Endodermal cell (in vitro differentiated cells): ENCODE measurements around the gene PTGER3. TPM values are rescaled to one million over a fixed set of nuclear protein-coding genes. Genes with fewer than 3 reads are reported as not detected.

ENCODE experiments used
- DNase-seq: peaks from one replicate; pipeline ENCODE4 v3.0.0-alpha.2; 2017
- H3K27ac ChIP-seq: 2 replicates; pipeline ENCODE4 v1.5.1; 2013; ENCODE audit warnings: mild to moderate bottlenecking, low read depth, low read length, moderate library complexity
- H3K27me3 ChIP-seq: 2 replicates; pipeline ENCODE4 v1.6.1; 2013; ENCODE audit warnings: mild to moderate bottlenecking, low read length, moderate library complexity; ENCODE audit not compliant: insufficient read depth, control insufficient read depth, poor library complexity, severe bottlenecking
- H3K36me3 ChIP-seq: 2 replicates; pipeline ENCODE4 v1.7.0; 2013; ENCODE audit warnings: mild to moderate bottlenecking, low read length, moderate library complexity; ENCODE audit not compliant: control insufficient read depth, insufficient read depth
- H3K4me1 ChIP-seq: one replicate; pipeline ENCODE4 v1.7.0; 2013; ENCODE audit warnings: low read length; ENCODE audit not compliant: control insufficient read depth, insufficient read depth
- H3K4me3 ChIP-seq: 2 replicates; pipeline ENCODE4 v1.5.1; 2013; ENCODE audit warnings: mild to moderate bottlenecking, low read length, moderate library complexity
- H3K9ac ChIP-seq: 2 replicates; pipeline ENCODE4 v1.6.1; 2013; ENCODE audit warnings: mild to moderate bottlenecking, low read length, moderate library complexity; ENCODE audit not compliant: poor library complexity, severe bottlenecking; ENCODE audit errors: extremely low read depth
- H3K9me3 ChIP-seq: 2 replicates; pipeline ENCODE4 v1.6.1; 2013; ENCODE audit warnings: mild to moderate bottlenecking, low read length, moderate library complexity; ENCODE audit not compliant: control insufficient read depth
- H3K27ac Mint-ChIP-seq: 2 replicates; pipeline ENCODE4 v1.8.0; 2020; ENCODE audit warnings: mixed read lengths
- H3K27me3 Mint-ChIP-seq: 2 replicates; pipeline ENCODE4 v1.8.0; 2021; ENCODE audit warnings: mild to moderate bottlenecking, mixed read lengths; ENCODE audit not compliant: insufficient read depth
- H3K36me3 Mint-ChIP-seq: 2 replicates; pipeline ENCODE4 v1.8.0; 2020; ENCODE audit warnings: low read depth, mixed read lengths
- H3K4me1 Mint-ChIP-seq: 2 replicates; pipeline ENCODE4 v1.8.0; 2020; ENCODE audit warnings: mixed read lengths
- H3K4me3 Mint-ChIP-seq: 2 replicates; pipeline ENCODE4 v1.8.0; 2020; ENCODE audit warnings: mild to moderate bottlenecking, moderate library complexity, mixed read lengths
- H3K9me3 Mint-ChIP-seq: 2 replicates; pipeline ENCODE4 v1.8.0; 2020; ENCODE audit warnings: mild to moderate bottlenecking, mixed read lengths
- CTCF ChIP-seq: fragments of 200-600 bp; sonication (generic); conservative IDR thresholded peaks from 2 replicates; pipeline ENCODE4 v1.5.0; 2021; ENCODE audit warnings: antibody characterized with exemption, mild to moderate bottlenecking
- WGBS, 2 experiments: methylation state at CpG; one replicate each; pipeline versions ENCODE4 v1.1.5 to v1.1.7; 2013; ENCODE audit warnings: missing lambda C conversion rate in 2 of 2, mixed read lengths in 1 of 2; ENCODE audit not compliant: insufficient coverage in 1 of 2, insufficient read length in 1 of 2; 5-methylcytosine and 5-hydroxymethylcytosine counted together
- total RNA-seq, 2 donors: library from RNA; stranded (reverse); fragmentation: NEBNext Ultra II Directional in 1 of 2; extraction: Animal tissue kit (Norgen Biotek cat#: 25700) in 1 of 2; gene quantifications; 2 replicates in 1 of 2; 3 replicates in 1 of 2; pipeline ENCODE4 v1.2.1, GENCODE V29; 2021

Gene PTGER3
- total RNA-seq, 2 donors from 2014 or later = 0.13 to 0.18 TPM

GRCh38 chr1:71068325-71069240, 21.0 kb upstream of the PTGER3 start:
- 87 to 92% methylated on average over 2 to 3 of the region's 6 CpGs for WGBS, 2 experiments
- no peak for TF ChIP-seq CTCF
- H3K27me3 ChIP-seq = no peaks in the 10 kb centered on the region
- H3K4me3 ChIP-seq = no peak overlapping the region
- H3K36me3 ChIP-seq = peaks cover 96% of the 10 kb centered on the region
- no peaks in the 10 kb centered on the region for H3K4me1 ChIP-seq
- H3K27me3 Mint-ChIP-seq = no peaks in the 10 kb centered on the region
- no peak overlapping the region for H3K27ac Mint-ChIP-seq
- no peak overlapping the region for H3K27ac ChIP-seq
- no peak overlapping the region for H3K9ac ChIP-seq
- no peak for DNase-seq
- H3K9me3 Mint-ChIP-seq = no peaks in the 10 kb centered on the region
- H3K4me1 Mint-ChIP-seq = no peaks in the 10 kb centered on the region
- peaks cover 65% of the 10 kb centered on the region for H3K36me3 Mint-ChIP-seq
- no peak overlapping the region for H3K4me3 Mint-ChIP-seq
- H3K9me3 ChIP-seq = no peaks in the 10 kb centered on the region

GRCh38 chr1:71054791-71055190, 7.2 kb upstream of the PTGER3 start:
- WGBS, 2 experiments = 93% methylated on average over 5 of the region's 6 CpGs; no CpG with 5 or more reads in 1 of the 2 experiments
- DNase-seq = no peak
- Histone ChIP-seq H3K9ac (no peak overlapping the region), H3K27ac (no peak overlapping the region), H3K9me3 (no peaks in the 10 kb centered on the region), H3K36me3 (peaks cover 31% of the 10 kb centered on the region), H3K4me1 (no peaks in the 10 kb centered on the region), H3K27me3 (no peaks in the 10 kb centered on the region), H3K4me3 (no peak overlapping the region)
- no peak for TF ChIP-seq CTCF
- H3K4me1 Mint-ChIP-seq = no peaks in the 10 kb centered on the region
- H3K4me3 Mint-ChIP-seq = no peak overlapping the region
- no peaks in the 10 kb centered on the region for H3K9me3 Mint-ChIP-seq
- no peak overlapping the region for H3K27ac Mint-ChIP-seq
- H3K27me3 Mint-ChIP-seq = peaks cover 14% of the 10 kb centered on the region
- peaks cover 8% of the 10 kb centered on the region for H3K36me3 Mint-ChIP-seq

- H3K27me3 Mint-ChIP-seq = peaks cover 18% of the 10 kb centered on the region
- no peaks in the 10 kb centered on the region for H3K4me1 ChIP-seq
- no peaks in the 10 kb centered on the region for H3K9me3 Mint-ChIP-seq
- H3K27me3 ChIP-seq = peaks cover 2% of the 10 kb centered on the region
- no peak overlapping the region for H3K27ac Mint-ChIP-seq
- peaks cover 27% of the 10 kb centered on the region for H3K36me3 ChIP-seq
- no peaks in the 10 kb centered on the region for H3K9me3 ChIP-seq
- peaks cover 5% of the 10 kb centered on the region for H3K36me3 Mint-ChIP-seq
- no peaks in the 10 kb centered on the region for H3K4me1 Mint-ChIP-seq
- H3K4me3 ChIP-seq = no peak overlapping the region
- DNase-seq = peak; percentile 61
- H3K4me3 Mint-ChIP-seq = no peak overlapping the region
- TF ChIP-seq CTCF = no peak
- H3K9ac ChIP-seq = no peak overlapping the region
- no peak overlapping the region for H3K27ac ChIP-seq
- WGBS, 2 experiments = 92 to 95% methylated on average over 13 to 15 of the region's 15 CpGs
These were observed 6.7 kb upstream of the PTGER3 start for GRCh38 chr1:71054281-71054731.
